ENCODE results near the gene SPX. TPM values are rescaled to one million over a fixed set of nuclear protein-coding genes. Genes with fewer than 3 reads are reported as not detected.

Gene SPX
- total and polyA plus RNA-seq, 2 of the 8 experiments (the other 6 are each of a cell fraction or from before 2014, with no cell fraction given) = 1.2 to 1.3 TPM

GRCh38 chr12:21568115-21568514 lies 42.0 kb downstream of the SPX start (continued):
- TF ChIP-seq, protein P1, sequence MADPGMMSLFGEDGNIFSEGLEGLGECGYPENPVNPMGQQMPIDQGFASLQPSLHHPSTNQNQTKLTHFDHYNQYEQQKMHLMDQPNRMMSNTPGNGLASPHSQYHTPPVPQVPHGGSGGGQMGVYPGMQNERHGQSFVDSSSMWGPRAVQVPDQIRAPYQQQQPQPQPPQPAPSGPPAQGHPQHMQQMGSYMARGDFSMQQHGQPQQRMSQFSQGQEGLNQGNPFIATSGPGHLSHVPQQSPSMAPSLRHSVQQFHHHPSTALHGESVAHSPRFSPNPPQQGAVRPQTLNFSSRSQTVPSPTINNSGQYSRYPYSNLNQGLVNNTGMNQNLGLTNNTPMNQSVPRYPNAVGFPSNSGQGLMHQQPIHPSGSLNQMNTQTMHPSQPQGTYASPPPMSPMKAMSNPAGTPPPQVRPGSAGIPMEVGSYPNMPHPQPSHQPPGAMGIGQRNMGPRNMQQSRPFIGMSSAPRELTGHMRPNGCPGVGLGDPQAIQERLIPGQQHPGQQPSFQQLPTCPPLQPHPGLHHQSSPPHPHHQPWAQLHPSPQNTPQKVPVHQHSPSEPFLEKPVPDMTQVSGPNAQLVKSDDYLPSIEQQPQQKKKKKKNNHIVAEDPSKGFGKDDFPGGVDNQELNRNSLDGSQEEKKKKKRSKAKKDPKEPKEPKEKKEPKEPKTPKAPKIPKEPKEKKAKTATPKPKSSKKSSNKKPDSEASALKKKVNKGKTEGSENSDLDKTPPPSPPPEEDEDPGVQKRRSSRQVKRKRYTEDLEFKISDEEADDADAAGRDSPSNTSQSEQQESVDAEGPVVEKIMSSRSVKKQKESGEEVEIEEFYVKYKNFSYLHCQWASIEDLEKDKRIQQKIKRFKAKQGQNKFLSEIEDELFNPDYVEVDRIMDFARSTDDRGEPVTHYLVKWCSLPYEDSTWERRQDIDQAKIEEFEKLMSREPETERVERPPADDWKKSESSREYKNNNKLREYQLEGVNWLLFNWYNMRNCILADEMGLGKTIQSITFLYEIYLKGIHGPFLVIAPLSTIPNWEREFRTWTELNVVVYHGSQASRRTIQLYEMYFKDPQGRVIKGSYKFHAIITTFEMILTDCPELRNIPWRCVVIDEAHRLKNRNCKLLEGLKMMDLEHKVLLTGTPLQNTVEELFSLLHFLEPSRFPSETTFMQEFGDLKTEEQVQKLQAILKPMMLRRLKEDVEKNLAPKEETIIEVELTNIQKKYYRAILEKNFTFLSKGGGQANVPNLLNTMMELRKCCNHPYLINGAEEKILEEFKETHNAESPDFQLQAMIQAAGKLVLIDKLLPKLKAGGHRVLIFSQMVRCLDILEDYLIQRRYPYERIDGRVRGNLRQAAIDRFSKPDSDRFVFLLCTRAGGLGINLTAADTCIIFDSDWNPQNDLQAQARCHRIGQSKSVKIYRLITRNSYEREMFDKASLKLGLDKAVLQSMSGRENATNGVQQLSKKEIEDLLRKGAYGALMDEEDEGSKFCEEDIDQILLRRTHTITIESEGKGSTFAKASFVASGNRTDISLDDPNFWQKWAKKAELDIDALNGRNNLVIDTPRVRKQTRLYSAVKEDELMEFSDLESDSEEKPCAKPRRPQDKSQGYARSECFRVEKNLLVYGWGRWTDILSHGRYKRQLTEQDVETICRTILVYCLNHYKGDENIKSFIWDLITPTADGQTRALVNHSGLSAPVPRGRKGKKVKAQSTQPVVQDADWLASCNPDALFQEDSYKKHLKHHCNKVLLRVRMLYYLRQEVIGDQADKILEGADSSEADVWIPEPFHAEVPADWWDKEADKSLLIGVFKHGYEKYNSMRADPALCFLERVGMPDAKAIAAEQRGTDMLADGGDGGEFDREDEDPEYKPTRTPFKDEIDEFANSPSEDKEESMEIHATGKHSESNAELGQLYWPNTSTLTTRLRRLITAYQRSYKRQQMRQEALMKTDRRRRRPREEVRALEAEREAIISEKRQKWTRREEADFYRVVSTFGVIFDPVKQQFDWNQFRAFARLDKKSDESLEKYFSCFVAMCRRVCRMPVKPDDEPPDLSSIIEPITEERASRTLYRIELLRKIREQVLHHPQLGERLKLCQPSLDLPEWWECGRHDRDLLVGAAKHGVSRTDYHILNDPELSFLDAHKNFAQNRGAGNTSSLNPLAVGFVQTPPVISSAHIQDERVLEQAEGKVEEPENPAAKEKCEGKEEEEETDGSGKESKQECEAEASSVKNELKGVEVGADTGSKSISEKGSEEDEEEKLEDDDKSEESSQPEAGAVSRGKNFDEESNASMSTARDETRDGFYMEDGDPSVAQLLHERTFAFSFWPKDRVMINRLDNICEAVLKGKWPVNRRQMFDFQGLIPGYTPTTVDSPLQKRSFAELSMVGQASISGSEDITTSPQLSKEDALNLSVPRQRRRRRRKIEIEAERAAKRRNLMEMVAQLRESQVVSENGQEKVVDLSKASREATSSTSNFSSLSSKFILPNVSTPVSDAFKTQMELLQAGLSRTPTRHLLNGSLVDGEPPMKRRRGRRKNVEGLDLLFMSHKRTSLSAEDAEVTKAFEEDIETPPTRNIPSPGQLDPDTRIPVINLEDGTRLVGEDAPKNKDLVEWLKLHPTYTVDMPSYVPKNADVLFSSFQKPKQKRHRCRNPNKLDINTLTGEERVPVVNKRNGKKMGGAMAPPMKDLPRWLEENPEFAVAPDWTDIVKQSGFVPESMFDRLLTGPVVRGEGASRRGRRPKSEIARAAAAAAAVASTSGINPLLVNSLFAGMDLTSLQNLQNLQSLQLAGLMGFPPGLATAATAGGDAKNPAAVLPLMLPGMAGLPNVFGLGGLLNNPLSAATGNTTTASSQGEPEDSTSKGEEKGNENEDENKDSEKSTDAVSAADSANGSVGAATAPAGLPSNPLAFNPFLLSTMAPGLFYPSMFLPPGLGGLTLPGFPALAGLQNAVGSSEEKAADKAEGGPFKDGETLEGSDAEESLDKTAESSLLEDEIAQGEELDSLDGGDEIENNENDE (IDR thresholded peaks at IDR 0.05; ENCODE audit: insufficient replicate concordance, low read length) = no peak
- TF ChIP-seq BCL11A (IDR thresholded peaks at IDR 0.05; ENCODE audit: low read depth in 2 of 2, low read length in 2 of 2) = no peak

All from H1 (cell line).